Naive thymus-derived CD8-positive, alpha-beta T cell (primary cell): ENCODE measurements around the gene CPLX1. TPM values are rescaled to one million over a fixed set of nuclear protein-coding genes. Genes with fewer than 3 reads are reported as not detected.

Source experiments
- ATAC-seq, 2 donors: fragments of 150-1000 bp; cut with Tn5 transposase in 1 of 2; sonication (Bioruptor Pico), chemical (Tn5 transposase) in 1 of 2; 1 replicate in 1 of 2; 2 replicates in 1 of 2; pipeline ENCODE4 v1.10.0; 2021; ENCODE audit warnings: mild to moderate bottlenecking in 2 of 2, moderate library complexity in 2 of 2
- POLR2A ChIA-PET: fragments of 350-600 bp; sonication (Branson Sonifier 250); formaldehyde crosslinking; loops from one replicate; lab custom pipeline; 2021; ENCODE audit warnings: antibody characterized with exemption; lab: Charles Lee
- DNase-seq, 10 donors: peaks; one replicate each; pipeline versions ENCODE4 v3.0.0 to v3.0.0-alpha.2; 2020 to 2022
- H3K27ac Mint-ChIP-seq, 10 donors: one replicate each; pipeline ENCODE4 v1.8.0; 2020 to 2022; ENCODE audit warnings: mild to moderate bottlenecking in 10 of 10, mixed read lengths in 10 of 10, moderate library complexity in 4 of 10, inconsistent platforms in 1 of 10
- H3K27me3 Mint-ChIP-seq, 5 donors: one replicate each; pipeline ENCODE4 v1.8.0; 2021 to 2022; ENCODE audit warnings: mixed read lengths in 5 of 5
- H3K36me3 Mint-ChIP-seq, 3 donors: one replicate each; pipeline ENCODE4 v1.8.0; 2020 to 2022; ENCODE audit warnings: mixed read lengths in 3 of 3, mild to moderate bottlenecking in 2 of 3, inconsistent platforms in 1 of 3
- H3K4me1 Mint-ChIP-seq, 4 donors: one replicate each; pipeline ENCODE4 v1.8.0; 2021 to 2022; ENCODE audit warnings: mixed read lengths in 4 of 4
- H3K4me3 Mint-ChIP-seq, 10 donors: one replicate each; pipeline ENCODE4 v1.8.0; 2020 to 2022; ENCODE audit warnings: mild to moderate bottlenecking in 10 of 10, mixed read lengths in 10 of 10, moderate library complexity in 6 of 10, inconsistent platforms in 1 of 10
- H3K9me3 Mint-ChIP-seq, 9 donors: one replicate each; pipeline ENCODE4 v1.8.0; 2020 to 2022; ENCODE audit warnings: mixed read lengths in 9 of 9, mild to moderate bottlenecking in 3 of 9, inconsistent platforms in 1 of 9, moderate library complexity in 1 of 9
- polyA plus RNA-seq, 3 donors: library from polyadenylated mRNA; unstranded; fragments of 300-500 nt; fragmentation: Illumina TruSeq; gene quantifications; one replicate each; pipeline ENCODE4 v1.2.3, GENCODE V29; 2021
- total RNA-seq, 8 experiments: library from RNA in 2 of 8; stranded (reverse) in 2 of 8; gene quantifications; one replicate each; pipeline ENCODE4 v1.2.3 and lab custom pipeline; 2021 to 2026

Gene CPLX1
- total and polyA plus RNA-seq, 5 experiments from 2014 or later = 0.29 TPM; not detected in 4

- peaks cover 0 to 11% (median 0%) of the 10 kb centered on the region in 9 donors for H3K9me3 Mint-ChIP-seq
Measured at GRCh38 chr4:803884-804283, 22.0 kb downstream of the CPLX1 start.

GRCh38 chr4:801436-802124, 24.3 kb downstream of the CPLX1 start:
- Mint-ChIP-seq H3K27ac (no peak overlapping the region), H3K4me1 (peaks cover 4 to 10% (median 8%) of the 10 kb centered on the region in 4 donors), H3K4me3 (no peak overlapping the region), H3K9me3 (peaks cover 0 to 11% (median 0%) of the 10 kb centered on the region in 9 donors), H3K36me3 (peaks cover 0 to 5% (median 3%) of the 10 kb centered on the region in 3 donors), H3K27me3 (peaks cover 0 to 32% (median 9%) of the 10 kb centered on the region in 5 donors)
- ATAC-seq (no peak), DNase-seq (no peak)
- POLR2A ChIA-PET = no interaction called here

More at GRCh38 chr4:803884-804283, 22.0 kb downstream of the CPLX1 start:
- ATAC-seq = no peak
- POLR2A ChIA-PET = no interaction called here
- Mint-ChIP-seq H3K27ac (peak overlapping the region in 1 of 10 donors; percentile 75), H3K4me1 (peaks cover 3 to 7% (median 4%) of the 10 kb centered on the region in 4 donors), H3K36me3 (peaks cover 0 to 5% (median 3%) of the 10 kb centered on the region in 3 donors), H3K4me3 (no peak overlapping the region), H3K27me3 (peaks cover 3 to 34% (median 17%) of the 10 kb centered on the region in 5 donors)
- peak in 1 of 10 donors; percentile 36 for DNase-seq

- Mint-ChIP-seq H3K36me3 (peaks cover 0 to 3% (median 0%) of the 10 kb centered on the region in 3 donors), H3K27me3 (peaks cover 16 to 38% (median 28%) of the 10 kb centered on the region in 5 donors), H3K9me3 (peaks cover 0 to 5% (median 0%) of the 10 kb centered on the region in 9 donors), H3K4me3 (no peak overlapping the region), H3K27ac (no peak overlapping the region), H3K4me1 (peaks cover 13 to 35% (median 32%) of the 10 kb centered on the region in 4 donors)
- ATAC-seq = no peak
- DNase-seq = peak in 1 of 10 donors; percentile 28
- POLR2A ChIA-PET = interaction anchor here (0.8 kb wide), 1 partner anchor 15 kb away, joined by 3 read pairs; no protein-coding TSS in a partner anchor
Measured at GRCh38 chr4:797066-797465, 28.9 kb downstream of the CPLX1 start.

GRCh38 chr4:796206-796605, 29.7 kb downstream of the CPLX1 start:
- ATAC-seq (no peak), DNase-seq (no peak)
- Mint-ChIP-seq H3K4me3 (peak overlapping the region in 4 of 10 donors; percentile 38 to 47 (median 40)), H3K27ac (peak overlapping the region in 1 of 10 donors; percentile 15), H3K36me3 (no peaks in the 10 kb centered on the region), H3K27me3 (peaks cover 16 to 35% (median 28%) of the 10 kb centered on the region in 5 donors), H3K4me1 (peaks cover 13 to 35% (median 32%) of the 10 kb centered on the region in 4 donors), H3K9me3 (no peaks in the 10 kb centered on the region)
- POLR2A ChIA-PET = no interaction called here

- Mint-ChIP-seq H3K27ac (no peak overlapping the region), H3K36me3 (no peaks in the 10 kb centered on the region), H3K4me3 (peak overlapping the region in 6 of 10 donors; percentile 6 to 59 (median 40)), H3K27me3 (peaks cover 17 to 36% (median 29%) of the 10 kb centered on the region in 5 donors), H3K9me3 (no peaks in the 10 kb centered on the region), H3K4me1 (peaks cover 14 to 35% (median 33%) of the 10 kb centered on the region in 4 donors)
- ATAC-seq (no peak), DNase-seq (peak in 1 of 10 donors; percentile 45)
- POLR2A ChIA-PET = interaction anchor here (0.5 kb wide), 1 partner anchor 17 kb away, joined by 3 read pairs; no protein-coding TSS in a partner anchor
Measured at GRCh38 chr4:795726-796119, 30.2 kb downstream of the CPLX1 start.

GRCh38 chr4:794900-795725, 30.8 kb downstream of the CPLX1 start:
- Mint-ChIP-seq H3K4me3 (peak overlapping the region in 9 of 10 donors; percentile 32 to 80 (median 54)), H3K27me3 (peaks cover 20 to 39% (median 35%) of the 10 kb centered on the region in 5 donors), H3K36me3 (no peaks in the 10 kb centered on the region), H3K27ac (peak overlapping the region in 1 of 10 donors; percentile 3), H3K4me1 (peaks cover 17 to 38% (median 34%) of the 10 kb centered on the region in 4 donors), H3K9me3 (no peaks in the 10 kb centered on the region)
- ATAC-seq = peak in 1 of 2 donors; percentile 32
- no peak for DNase-seq
- POLR2A ChIA-PET = interaction anchor here (0.5 to 2.4 kb wide), 4 partner anchors 13 to 36 kb away, joined by 3 to 20 read pairs (median 3); no protein-coding TSS in a partner anchor

GRCh38 chr4:793941-794621, 31.8 kb downstream of the CPLX1 start:
- Mint-ChIP-seq H3K27me3 (peaks cover 20 to 41% (median 35%) of the 10 kb centered on the region in 5 donors), H3K36me3 (no peaks in the 10 kb centered on the region), H3K4me1 (peaks cover 16 to 34% (median 31%) of the 10 kb centered on the region in 4 donors), H3K4me3 (peak overlapping the region in 9 of 10 donors; percentile 1 to 80 (median 49)), H3K9me3 (no peaks in the 10 kb centered on the region), H3K27ac (no peak overlapping the region)
- no peak for DNase-seq
- POLR2A ChIA-PET = interaction anchor here (0.7 to 2.4 kb wide), 4 partner anchors 12 to 138 kb away, joined by 3 to 20 read pairs (median 3); partner anchors contain the start of genes GAK and TMEM175
- peak in 1 of 2 donors; percentile 42 for ATAC-seq

- ATAC-seq (no peak), DNase-seq (no peak)
- no peaks in the 10 kb centered on the region for H3K36me3 Mint-ChIP-seq
- H3K9me3 Mint-ChIP-seq = no peaks in the 10 kb centered on the region
- peaks cover 20 to 45% (median 34%) of the 10 kb centered on the region in 5 donors for H3K27me3 Mint-ChIP-seq
- peaks cover 13 to 28% (median 26%) of the 10 kb centered on the region in 4 donors for H3K4me1 Mint-ChIP-seq
- POLR2A ChIA-PET = interaction anchor here (1.1 to 2.4 kb wide), 3 partner anchors 11 to 139 kb away, joined by 3 to 20 read pairs (median 3); partner anchors contain the start of genes GAK and TMEM175
- H3K27ac Mint-ChIP-seq = peak overlapping the region in 3 of 10 donors; percentile 12 to 72 (median 64)
- H3K4me3 Mint-ChIP-seq = peak overlapping the region in 9 of 10 donors; percentile 58 to 83 (median 66)
Measured at GRCh38 chr4:793093-793861, 32.7 kb downstream of the CPLX1 start.

- POLR2A ChIA-PET = interaction anchor here (2.4 kb wide), 1 partner anchor 10 kb away, joined by 20 read pairs; no protein-coding TSS in a partner anchor
- ATAC-seq = peak; percentile 20 to 68
Measured at GRCh38 chr4:792626-793092, 33.3 kb downstream of the CPLX1 start.

GRCh38 chr4:791898-792625, 33.9 kb downstream of the CPLX1 start:
- peaks cover 16 to 30% (median 30%) of the 10 kb centered on the region in 4 donors for H3K4me1 Mint-ChIP-seq
- DNase-seq (no peak), ATAC-seq (peak; percentile 56 to 69)
- H3K9me3 Mint-ChIP-seq = no peaks in the 10 kb centered on the region
- no peaks in the 10 kb centered on the region for H3K36me3 Mint-ChIP-seq
- POLR2A ChIA-PET = no interaction called here
- H3K27ac Mint-ChIP-seq = peak overlapping the region in 1 of 10 donors; percentile 12
- H3K27me3 Mint-ChIP-seq = peaks cover 23 to 52% (median 37%) of the 10 kb centered on the region in 5 donors
- peak overlapping the region in 8 of 10 donors; percentile 58 to 72 (median 66) for H3K4me3 Mint-ChIP-seq

More at GRCh38 chr4:792626-793092, 33.3 kb downstream of the CPLX1 start:
- H3K27ac Mint-ChIP-seq = peak overlapping the region in 3 of 10 donors; percentile 12 to 72 (median 64)
- H3K9me3 Mint-ChIP-seq = no peaks in the 10 kb centered on the region
- peaks cover 20 to 48% (median 34%) of the 10 kb centered on the region in 5 donors for H3K27me3 Mint-ChIP-seq
- peak overlapping the region; percentile 58 to 83 (median 66) for H3K4me3 Mint-ChIP-seq
- no peaks in the 10 kb centered on the region for H3K36me3 Mint-ChIP-seq
- DNase-seq = peak in 2 of 10 donors; percentile 27 to 39
- H3K4me1 Mint-ChIP-seq = peaks cover 13 to 28% (median 26%) of the 10 kb centered on the region in 4 donors
